ENCODE measurements around the gene PLEKHG4.
A peak's percentile ranks its signal among the peaks of the same experiment; 100 is the strongest.

Gene PLEKHG4

DNA sequence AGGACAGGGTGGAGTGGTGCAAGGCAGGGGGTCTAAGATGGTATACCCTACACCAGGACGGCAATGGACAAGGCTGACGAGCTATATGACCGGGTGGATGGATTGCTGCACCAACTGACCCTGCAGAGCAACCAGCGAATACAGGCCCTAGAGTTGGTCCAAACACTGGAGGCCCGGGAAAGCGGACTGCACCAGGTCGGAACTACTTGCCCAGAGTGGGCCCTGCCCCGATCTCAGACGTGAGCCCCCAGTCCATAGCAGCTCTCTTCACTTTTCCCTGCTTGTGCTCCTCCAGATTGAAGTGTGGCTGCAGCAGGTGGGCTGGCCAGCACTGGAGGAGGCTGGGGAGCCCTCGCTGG, 3.1 kb downstream of the PLEKHG4 start:
- no peak overlapping the region for H2AFZ ChIP-seq (ENCODE audit: low read depth, low read length)
- H3K36me3 ChIP-seq (ENCODE audit: insufficient read depth, low read length): no peaks in the 10 kb centered on the region
- no peak for DNase-seq
- H3K9me3 ChIP-seq (ENCODE audit: insufficient read depth, low read length, severe bottlenecking): no peaks in the 10 kb centered on the region
- H4K20me1 ChIP-seq (ENCODE audit: insufficient read depth, low read length): no peaks in the 10 kb centered on the region
- H3K4me3 ChIP-seq (ENCODE audit: low read depth in 1 of 2, low read length in 2 of 2): no peak overlapping the region
- H3K79me2 ChIP-seq (ENCODE audit: insufficient read depth, low read length): no peaks in the 10 kb centered on the region
- H3K27ac ChIP-seq (ENCODE audit: low read length): no peak overlapping the region
- no peaks in the 10 kb centered on the region for H3K4me1 ChIP-seq (ENCODE audit: insufficient read depth, low read length)
- no peak for TF ChIP-seq CTCF (IDR thresholded peaks at IDR 0.05; ENCODE audit: borderline replicate concordance, extremely low read depth, low read length, poor library complexity, severe bottlenecking)
- no peak for TF ChIP-seq EZH2 (IDR thresholded peaks at IDR 0.05; ENCODE audit: borderline replicate concordance, low read depth, low read length, severe bottlenecking)
- no peak overlapping the region for H3K4me2 ChIP-seq (ENCODE audit: insufficient read depth, low read length)
- H3K27me3 ChIP-seq (ENCODE audit: insufficient read depth, low read length, poor library complexity): no peaks in the 10 kb centered on the region
- ATAC-seq (ENCODE audit: insufficient read depth, low read depth): no peak
- no peak overlapping the region for H3K9ac ChIP-seq (ENCODE audit: low read depth, low read length)

DNA sequence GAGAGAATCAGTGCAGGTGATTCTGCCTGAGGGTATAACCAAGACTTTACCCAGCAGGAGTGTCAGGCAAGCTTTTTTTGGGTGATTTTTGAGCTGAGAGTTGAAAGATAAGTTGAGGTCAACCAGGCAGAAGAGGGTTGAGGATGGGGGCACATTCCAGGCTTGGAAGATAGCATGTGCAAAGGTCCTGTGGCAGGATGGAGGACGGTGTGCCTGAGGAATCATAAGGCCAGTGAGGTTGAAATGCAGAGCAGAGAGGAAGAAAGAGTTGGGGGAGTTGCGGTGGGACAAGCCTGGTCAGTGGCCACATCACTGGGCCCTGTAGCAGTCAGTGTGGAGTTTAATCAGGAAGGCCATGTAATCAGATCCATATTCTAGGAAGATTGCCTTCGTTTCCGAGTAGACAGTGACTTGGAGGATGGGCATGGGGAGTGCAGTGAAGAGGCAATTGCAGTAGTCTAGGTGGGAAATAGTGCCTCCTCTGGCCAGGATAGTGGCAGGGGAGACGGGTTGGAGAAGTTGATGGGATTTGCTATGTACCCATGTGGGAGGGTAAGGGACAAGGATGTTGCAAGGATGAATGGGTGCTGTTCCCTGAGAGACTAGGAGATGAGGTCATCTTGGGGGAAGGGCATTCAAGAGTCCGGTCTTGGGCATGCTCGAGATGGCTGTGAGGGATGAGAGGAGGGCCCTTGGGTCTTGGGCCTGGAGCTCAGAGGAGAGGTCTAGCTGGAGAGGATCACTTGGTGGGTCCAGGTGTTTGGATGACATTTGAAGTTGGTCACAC, 3.9 kb downstream of the PLEKHG4 start:
- Histone ChIP-seq H2AFZ (ENCODE audit: low read depth, low read length) (no peak overlapping the region), H3K4me2 (ENCODE audit: insufficient read depth, low read length) (no peak overlapping the region), H3K4me3 (ENCODE audit: low read depth in 1 of 2, low read length in 2 of 2) (no peak overlapping the region), H3K27ac (ENCODE audit: low read length) (no peak overlapping the region), H3K36me3 (ENCODE audit: insufficient read depth, low read length) (no peaks in the 10 kb centered on the region), H3K79me2 (ENCODE audit: insufficient read depth, low read length) (no peaks in the 10 kb centered on the region), H4K20me1 (ENCODE audit: insufficient read depth, low read length) (no peaks in the 10 kb centered on the region; the same call in 1 of the 2 replicates), H3K9ac (ENCODE audit: low read depth, low read length) (no peak overlapping the region), H3K4me1 (ENCODE audit: insufficient read depth, low read length) (no peaks in the 10 kb centered on the region), H3K27me3 (ENCODE audit: insufficient read depth, low read length, poor library complexity) (no peaks in the 10 kb centered on the region), H3K9me3 (ENCODE audit: insufficient read depth, low read length, severe bottlenecking) (no peaks in the 10 kb centered on the region)
- DNase-seq (no peak), ATAC-seq (ENCODE audit: insufficient read depth, low read depth) (no peak)
- TF ChIP-seq CTCF (IDR thresholded peaks at IDR 0.05; ENCODE audit: borderline replicate concordance, extremely low read depth, low read length, poor library complexity, severe bottlenecking) (peak; percentile 23), EZH2 (IDR thresholded peaks at IDR 0.05; ENCODE audit: borderline replicate concordance, low read depth, low read length, severe bottlenecking) (no peak)

GRCh38 chr16:67283826-67284555, 4.7 kb downstream of the PLEKHG4 start:
- TF ChIP-seq EZH2 (IDR thresholded peaks at IDR 0.05; ENCODE audit: borderline replicate concordance, low read depth, low read length, severe bottlenecking): no peak
- TF ChIP-seq CTCF (IDR thresholded peaks at IDR 0.05; ENCODE audit: borderline replicate concordance, extremely low read depth, low read length, poor library complexity, severe bottlenecking): no peak
- H3K36me3 ChIP-seq (ENCODE audit: insufficient read depth, low read length): no peaks in the 10 kb centered on the region
- ATAC-seq (ENCODE audit: insufficient read depth, low read depth): no peak

More at GRCh38 chr16:67283826-67284555, 4.7 kb downstream of the PLEKHG4 start:
- Histone ChIP-seq H3K79me2 (ENCODE audit: insufficient read depth, low read length) (no peaks in the 10 kb centered on the region), H3K4me2 (ENCODE audit: insufficient read depth, low read length) (no peak overlapping the region), H2AFZ (ENCODE audit: low read depth, low read length) (no peak overlapping the region), H3K27me3 (ENCODE audit: insufficient read depth, low read length, poor library complexity) (no peaks in the 10 kb centered on the region), H3K4me1 (ENCODE audit: insufficient read depth, low read length) (no peaks in the 10 kb centered on the region), H3K9me3 (ENCODE audit: insufficient read depth, low read length, severe bottlenecking) (no peaks in the 10 kb centered on the region), H3K4me3 (ENCODE audit: low read depth in 1 of 2, low read length in 2 of 2) (no peak overlapping the region), H3K9ac (ENCODE audit: low read depth, low read length) (no peak overlapping the region), H4K20me1 (ENCODE audit: insufficient read depth, low read length) (no peaks in the 10 kb centered on the region; the same call in 1 of the 2 replicates), H3K27ac (ENCODE audit: low read length) (no peak overlapping the region)
- no peak for DNase-seq
